Peyer's patch (tissue), 4 donors: ENCODE measurements around the gene LRRC42.

Experiments used
- POLR2A ChIP-seq, 2 donors: fragments of 450-650 bp; IDR thresholded peaks; one replicate each; pipeline ENCODE4 v1.5.1; 2017; ENCODE audit warnings: antibody characterized with exemption in 2 of 2, mild to moderate bottlenecking in 2 of 2, moderate library complexity in 2 of 2
- TF ChIP-seq, protein P1 (sequence below), 6 experiments: fragments of 450-650 bp in 4 of 6; fragments of 200-600 bp in 2 of 6; sonication (generic) in 1 of 6; IDR thresholded peaks; one replicate each; pipeline ENCODE4 v1.5.1; 2017 to 2019; ENCODE audit warnings: antibody characterized with exemption in 6 of 6, mild to moderate bottlenecking in 3 of 6, moderate library complexity in 1 of 6

DNA sequence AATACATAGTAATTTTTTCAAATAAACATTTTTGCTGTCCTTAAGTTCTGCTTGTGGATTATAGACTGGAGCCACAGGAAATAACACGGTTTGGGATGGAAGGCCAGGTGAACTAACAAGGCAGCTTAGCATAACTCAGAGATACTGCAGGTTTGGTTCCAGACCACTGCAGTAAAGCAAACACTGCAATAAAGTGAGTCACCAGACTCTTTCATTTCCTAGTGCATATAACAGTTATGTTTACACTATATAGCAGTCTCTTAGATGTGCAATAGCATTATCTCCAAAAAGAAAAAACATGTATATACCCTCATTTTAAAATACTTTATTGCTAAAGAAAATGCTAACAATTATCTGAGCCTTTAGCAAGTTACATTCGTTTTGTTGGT lies 22.0 kb downstream of the LRRC42 start:
- TF ChIP-seq, protein P1, sequence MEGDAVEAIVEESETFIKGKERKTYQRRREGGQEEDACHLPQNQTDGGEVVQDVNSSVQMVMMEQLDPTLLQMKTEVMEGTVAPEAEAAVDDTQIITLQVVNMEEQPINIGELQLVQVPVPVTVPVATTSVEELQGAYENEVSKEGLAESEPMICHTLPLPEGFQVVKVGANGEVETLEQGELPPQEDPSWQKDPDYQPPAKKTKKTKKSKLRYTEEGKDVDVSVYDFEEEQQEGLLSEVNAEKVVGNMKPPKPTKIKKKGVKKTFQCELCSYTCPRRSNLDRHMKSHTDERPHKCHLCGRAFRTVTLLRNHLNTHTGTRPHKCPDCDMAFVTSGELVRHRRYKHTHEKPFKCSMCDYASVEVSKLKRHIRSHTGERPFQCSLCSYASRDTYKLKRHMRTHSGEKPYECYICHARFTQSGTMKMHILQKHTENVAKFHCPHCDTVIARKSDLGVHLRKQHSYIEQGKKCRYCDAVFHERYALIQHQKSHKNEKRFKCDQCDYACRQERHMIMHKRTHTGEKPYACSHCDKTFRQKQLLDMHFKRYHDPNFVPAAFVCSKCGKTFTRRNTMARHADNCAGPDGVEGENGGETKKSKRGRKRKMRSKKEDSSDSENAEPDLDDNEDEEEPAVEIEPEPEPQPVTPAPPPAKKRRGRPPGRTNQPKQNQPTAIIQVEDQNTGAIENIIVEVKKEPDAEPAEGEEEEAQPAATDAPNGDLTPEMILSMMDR (IDR thresholded peaks at IDR 0.05) = no peak
- TF ChIP-seq POLR2A (IDR thresholded peaks at IDR 0.05) = no peak
